PC-9 (cell line): ENCODE measurements around the gene PSMB7. TPM values are rescaled to one million over a fixed set of nuclear protein-coding genes. Genes with fewer than 3 reads are reported as not detected.

Source experiments
- BruUV-seq: library from RNA; stranded (reverse); fragments of 400-500 nt; replicated peaks from 2 replicates; lab custom pipeline; 2021; lab: Mats Ljungman, UMichigan
- CTCF ChIA-PET: fragments of 300-600 bp; sonication (Branson Sonifier 250); formaldehyde crosslinking; loops from one replicate; lab custom pipeline; 2022; ENCODE audit warnings: antibody characterized with exemption; lab: Charles Lee
- POLR2A ChIA-PET: fragments of 300-600 bp; sonication (Branson Sonifier 250); formaldehyde crosslinking; loops from one replicate; lab custom pipeline; 2022; ENCODE audit warnings: antibody characterized with exemption; ENCODE audit not compliant: unreplicated experiment; lab: Charles Lee
- DNase-seq, 2 experiments: peaks; one replicate each; pipeline versions ENCODE4 v3.0.0 to v3.0.0-alpha.2; 2015 to 2022; ENCODE audit warnings: mixed read lengths in 1 of 2
- H2AFZ ChIP-seq: fragments of 200-600 bp; sonication (generic); 2 replicates; pipeline ENCODE4 v1.8.1; 2017; ENCODE audit warnings: antibody characterized with exemption
- H3F3A ChIP-seq: fragments of 200-600 bp; sonication (generic); 2 replicates; pipeline ENCODE4 v1.8.1; 2017; ENCODE audit warnings: antibody characterized with exemption, mild to moderate bottlenecking, low read depth; ENCODE audit not compliant: insufficient read depth
- H3K27ac ChIP-seq: fragments of 200-600 bp; sonication (generic); 2 replicates; pipeline ENCODE4 v1.6.1; 2016; ENCODE audit warnings: mixed run types
- H3K27me3 ChIP-seq: fragments of 200-600 bp; sonication (generic); 2 replicates; pipeline ENCODE4 v1.6.1; 2016; ENCODE audit warnings: low read depth, mixed run types; ENCODE audit not compliant: insufficient read depth
- H3K36me3 ChIP-seq: fragments of 200-600 bp; sonication (generic); 2 replicates; pipeline ENCODE4 v1.6.1; 2016; ENCODE audit warnings: low read depth, mixed run types
- H3K4me1 ChIP-seq: fragments of 200-600 bp; sonication (generic); replicated peaks from 2 replicates; pipeline ENCODE4 v1.6.1; 2016; ENCODE audit warnings: mixed run types; ENCODE audit not compliant: insufficient read depth
- H3K4me2 ChIP-seq: fragments of 200-600 bp; sonication (generic); 2 replicates; pipeline ENCODE4 v1.6.1; 2017; ENCODE audit warnings: mixed run types
- H3K4me3 ChIP-seq: fragments of 200-600 bp; sonication (generic); 2 replicates; pipeline ENCODE4 v1.6.1; 2016; ENCODE audit warnings: mixed run types
- H3K79me2 ChIP-seq: fragments of 200-600 bp; sonication (generic); 2 replicates; pipeline ENCODE4 v1.6.1; 2017; ENCODE audit warnings: low read depth, mixed run types
- H3K9me2 ChIP-seq: fragments of 200-600 bp; sonication (generic); 2 replicates; pipeline ENCODE4 v1.8.1; 2017; ENCODE audit warnings: mild to moderate bottlenecking; ENCODE audit not compliant: insufficient read depth
- H3K9me3 ChIP-seq: fragments of 200-600 bp; sonication (generic); 2 replicates; pipeline ENCODE4 v1.8.1; 2016; ENCODE audit warnings: low read depth; ENCODE audit not compliant: insufficient read depth
- H4K20me1 ChIP-seq: fragments of 200-600 bp; sonication (generic); 2 replicates; pipeline ENCODE4 v1.8.1; 2017; ENCODE audit not compliant: insufficient read depth
- CTCF ChIP-seq: fragments of 200-600 bp; sonication (generic); conservative IDR thresholded peaks from 2 replicates; pipeline ENCODE4 v1.6.1; 2017; ENCODE audit warnings: mixed run types, antibody characterized with exemption, mild to moderate bottlenecking, moderate library complexity
- EZH2 ChIP-seq: fragments of 200-600 bp; sonication (generic); IDR thresholded peaks from 2 replicates; pipeline ENCODE4 v1.8.0; 2017; ENCODE audit warnings: antibody characterized with exemption, low read depth
- intact Hi-C: fragments of 100-400 bp; cut with micrococcal nuclease; formaldehyde crosslinking; loops from one replicate; pipeline ENCODE4 v1.10.0; 2022; ENCODE audit not compliant: unreplicated experiment
- total RNA-seq: library from RNA; stranded (reverse); gene quantifications from 2 replicates; pipeline ENCODE4 v1.2.3, GENCODE V29; 2021

Gene PSMB7
- total RNA-seq, 1 experiment from 2014 or later, result 359 TPM

GRCh38 chr9:124334568-124335319, 80.5 kb downstream of the PSMB7 start:
- H3K36me3 ChIP-seq, result no peaks in the 10 kb centered on the region
- H3K4me2 ChIP-seq, result no peak overlapping the region
- no peak for DNase-seq
- H3K79me2 ChIP-seq, result no peaks in the 10 kb centered on the region
- no peak overlapping the region for H3K4me3 ChIP-seq
- H2AFZ ChIP-seq, result no peak overlapping the region
- intact Hi-C loops, result no loop called here
- H4K20me1 ChIP-seq, result no peaks in the 10 kb centered on the region
- no peak overlapping the region for H3K27ac ChIP-seq
- H3K4me1 ChIP-seq, result no peaks in the 10 kb centered on the region
- ChIA-PET POLR2A (no interaction called here), CTCF (no interaction called here)
- no peaks in the 10 kb centered on the region for H3K9me3 ChIP-seq
- peaks cover 7% of the 10 kb centered on the region; the same call in 1 of the 2 replicates for H3F3A ChIP-seq
- no peaks in the 10 kb centered on the region for H3K27me3 ChIP-seq
- no peaks in the 10 kb centered on the region for H3K9me2 ChIP-seq
- BruUV-seq, result no TSS peak
- TF ChIP-seq CTCF, result no peak
- no peak for TF ChIP-seq EZH2

- H3K9me2 ChIP-seq, result no peaks in the 10 kb centered on the region
- H2AFZ ChIP-seq, result no peak overlapping the region
- no peak overlapping the region for H3K4me2 ChIP-seq
- H3K79me2 ChIP-seq, result no peaks in the 10 kb centered on the region
- no TSS peak for BruUV-seq
- H3F3A ChIP-seq, result peaks cover 7% of the 10 kb centered on the region; the same call in 1 of the 2 replicates
- no peaks in the 10 kb centered on the region for H3K27me3 ChIP-seq
- TF ChIP-seq EZH2 (no peak), CTCF (no peak)
- intact Hi-C loops, result no loop called here
- no peaks in the 10 kb centered on the region for H4K20me1 ChIP-seq
- CTCF ChIA-PET, result no interaction called here
- H3K4me3 ChIP-seq, result no peak overlapping the region
- H3K9me3 ChIP-seq, result no peaks in the 10 kb centered on the region
- POLR2A ChIA-PET, result no interaction called here
- no peaks in the 10 kb centered on the region for H3K4me1 ChIP-seq
- no peak overlapping the region for H3K27ac ChIP-seq
- no peaks in the 10 kb centered on the region for H3K36me3 ChIP-seq
- DNase-seq, result no peak
Observed at GRCh38 chr9:124333203-124333579, 82.1 kb downstream of the PSMB7 start.

DNA sequence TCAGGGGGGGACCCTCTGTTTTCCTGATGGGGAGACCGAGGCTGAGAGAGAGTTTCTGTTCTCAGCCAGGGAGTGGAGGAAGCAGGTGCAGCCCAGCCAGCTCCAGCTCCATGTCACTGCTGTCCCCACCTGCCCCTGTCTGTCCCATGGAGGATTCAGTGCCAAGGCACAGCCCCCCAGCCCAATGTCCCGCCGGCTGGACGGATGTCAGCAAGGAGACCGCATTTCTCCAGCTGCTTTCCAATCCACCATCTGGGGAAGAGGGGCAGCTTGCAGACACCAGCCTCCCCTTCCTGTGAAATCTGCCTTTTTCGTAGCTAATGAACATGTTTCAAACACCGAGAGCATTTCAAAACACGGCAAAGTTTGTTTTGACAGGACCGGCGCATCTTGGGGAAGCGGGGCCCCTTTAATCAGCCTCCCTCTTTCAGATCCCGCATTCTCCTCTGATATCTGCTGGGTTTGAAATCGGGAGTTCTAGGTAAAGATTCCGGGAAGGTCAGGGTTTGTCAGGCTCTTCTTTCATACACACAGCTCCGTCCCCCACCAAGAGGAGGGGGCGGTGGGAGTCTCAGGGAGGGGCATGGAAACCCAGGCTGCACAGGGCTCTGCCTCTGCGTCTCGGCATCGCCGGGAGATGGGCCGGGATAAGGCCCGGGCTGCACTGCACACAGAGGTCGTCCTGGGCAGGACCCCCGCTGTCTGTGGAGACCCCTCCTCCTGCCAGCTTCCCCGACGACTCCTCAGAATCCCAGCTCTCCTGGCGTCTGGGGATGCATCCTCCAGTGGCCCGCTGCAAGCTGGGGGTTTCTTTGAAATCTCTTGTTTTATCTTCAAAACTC, 82.7 kb downstream of the PSMB7 start:
- H3K4me2 ChIP-seq, result no peak overlapping the region
- no TSS peak for BruUV-seq
- CTCF ChIA-PET, result no interaction called here

More for the DNA sequence above, 82.7 kb downstream of the PSMB7 start:
- peaks cover 7% of the 10 kb centered on the region; the same call in 1 of the 2 replicates for H3F3A ChIP-seq
- no peaks in the 10 kb centered on the region for H3K27me3 ChIP-seq
- TF ChIP-seq EZH2 (no peak), CTCF (no peak)
- H3K9me2 ChIP-seq, result no peaks in the 10 kb centered on the region
- H3K36me3 ChIP-seq, result no peaks in the 10 kb centered on the region
- DNase-seq, result no peak
- no peaks in the 10 kb centered on the region for H3K4me1 ChIP-seq
- no peak overlapping the region for H3K4me3 ChIP-seq
- POLR2A ChIA-PET, result interaction anchor here (0.5 kb wide), 1 partner anchor 10 kb away, joined by 3 read pairs; no protein-coding TSS in a partner anchor
- no peak overlapping the region for H3K27ac ChIP-seq
- no peak overlapping the region for H2AFZ ChIP-seq
- H3K9me3 ChIP-seq, result no peaks in the 10 kb centered on the region
- H3K79me2 ChIP-seq, result no peaks in the 10 kb centered on the region
- H4K20me1 ChIP-seq, result no peaks in the 10 kb centered on the region
- intact Hi-C loops, result no loop called here
